ENCODE data around the gene TBCCD1. TPM values are rescaled to one million over a fixed set of nuclear protein-coding genes. Genes with fewer than 3 reads are reported as not detected.
"Not testable (repeated sequence)": the region's sequence is repeated elsewhere in the genome, so short reads cannot be mapped to it uniquely, and the experiment has no call there.

The TBCCD1 gene
- total RNA-seq, 2 experiments from 2014 or later, result 11.9 to 13.5 TPM

- peak; percentile 85 for DNase-seq
- no peaks in the 10 kb centered on the region for H3K9me3 Mint-ChIP-seq
- peak overlapping the region; percentile 2 for H3K27ac Mint-ChIP-seq
- POLR2A ChIA-PET, result interaction anchor here (0.5 to 2.5 kb wide), 9 partner anchors 15 to 1893 kb away, joined by 3 to 11 read pairs (median 5); partner anchors contain the start of genes DNAJB11 and TRA2B
- CTCF ChIA-PET, result interaction anchor here (0.6 to 6.7 kb wide), 50 partner anchors 8 to 597 kb away, joined by 3 to 110 read pairs (median 4); partner anchors contain the start of gene DNAJB11
- H3K4me3 Mint-ChIP-seq, result no peak overlapping the region
- H3K36me3 Mint-ChIP-seq (ENCODE audit: low read depth), result no peaks in the 10 kb centered on the region
- H3K4me1 Mint-ChIP-seq, result peaks cover 21% of the 10 kb centered on the region
- no peaks in the 10 kb centered on the region for H3K27me3 Mint-ChIP-seq
Measured at GRCh38 chr3:186540221-186540834, 26.8 kb downstream of the TBCCD1 start.

GRCh38 chr3:186538779-186539178 lies 28.4 kb downstream of the TBCCD1 start:
- no peak for DNase-seq
- peaks cover 36% of the 10 kb centered on the region for H3K4me1 Mint-ChIP-seq

GRCh38 chr3:186536883-186537844 lies 30.0 kb downstream of the TBCCD1 start:
- H3K9me3 Mint-ChIP-seq, result no peaks in the 10 kb centered on the region
- H3K27ac Mint-ChIP-seq, result no peak overlapping the region
- DNase-seq, result no peak
- H3K36me3 Mint-ChIP-seq (ENCODE audit: low read depth), result no peaks in the 10 kb centered on the region
- ChIA-PET CTCF (interaction anchor here (1.1 to 6.7 kb wide), 5 partner anchors 80 to 594 kb away, joined by 3 to 110 read pairs (median 7); no protein-coding TSS in a partner anchor), POLR2A (interaction anchor here (0.8 to 1.0 kb wide), 2 partner anchors 275 to 473 kb away, joined by 3 to 4 read pairs; no protein-coding TSS in a partner anchor)
- no peaks in the 10 kb centered on the region for H3K27me3 Mint-ChIP-seq
- peaks cover 38% of the 10 kb centered on the region for H3K4me1 Mint-ChIP-seq
- no peak overlapping the region for H3K4me3 Mint-ChIP-seq

More at GRCh38 chr3:186538779-186539178, 28.4 kb downstream of the TBCCD1 start:
- ChIA-PET CTCF (interaction anchor here (1.2 to 6.7 kb wide), 13 partner anchors 10 to 596 kb away, joined by 3 to 110 read pairs (median 27); no protein-coding TSS in a partner anchor), POLR2A (no interaction called here)
- H3K4me3 Mint-ChIP-seq, result no peak overlapping the region
- no peak overlapping the region for H3K27ac Mint-ChIP-seq
- H3K27me3 Mint-ChIP-seq, result no peaks in the 10 kb centered on the region
- H3K9me3 Mint-ChIP-seq, result no peaks in the 10 kb centered on the region
- H3K36me3 Mint-ChIP-seq (ENCODE audit: low read depth), result no peaks in the 10 kb centered on the region

GRCh38 chr3:186534113-186534669 lies 32.9 kb downstream of the TBCCD1 start:
- peak; percentile 31 for DNase-seq
- no peaks in the 10 kb centered on the region for H3K9me3 Mint-ChIP-seq
- no peaks in the 10 kb centered on the region for H3K27me3 Mint-ChIP-seq
- H3K27ac Mint-ChIP-seq, result no peak overlapping the region
- H3K4me1 Mint-ChIP-seq, result peaks cover 26% of the 10 kb centered on the region
- ChIA-PET CTCF (interaction anchor here (0.7 to 3.4 kb wide), 9 partner anchors 14 to 591 kb away, joined by 3 to 15 read pairs (median 4); no protein-coding TSS in a partner anchor), POLR2A (interaction anchor here (1.1 to 2.4 kb wide), 4 partner anchors 15 to 621 kb away, joined by 3 to 12 read pairs (median 6); partner anchors contain the start of genes DNAJB11 and TRA2B)
- no peaks in the 10 kb centered on the region for H3K36me3 Mint-ChIP-seq (ENCODE audit: low read depth)
- H3K4me3 Mint-ChIP-seq, result no peak overlapping the region

- Mint-ChIP-seq H3K4me1 (peaks cover 26% of the 10 kb centered on the region), H3K9me3 (no peaks in the 10 kb centered on the region), H3K27me3 (no peaks in the 10 kb centered on the region), H3K27ac (no peak overlapping the region), H3K36me3 (ENCODE audit: low read depth) (no peaks in the 10 kb centered on the region), H3K4me3 (no peak overlapping the region)
- ChIA-PET POLR2A (no interaction called here), CTCF (interaction anchor here (0.9 to 1.2 kb wide), 3 partner anchors 8 to 549 kb away, joined by 3 to 4 read pairs (median 3); no protein-coding TSS in a partner anchor)
- DNase-seq, result no peak
Measured at GRCh38 chr3:186532598-186533072, 34.5 kb downstream of the TBCCD1 start.

- H3K27ac Mint-ChIP-seq; POLR2A ChIA-PET; H3K9me3 Mint-ChIP-seq; DNase-seq; H3K27me3 Mint-ChIP-seq; H3K36me3 Mint-ChIP-seq (ENCODE audit: low read depth); H3K4me3 Mint-ChIP-seq: not testable (repeated sequence)
- CTCF ChIA-PET, result interaction anchor here (0.9 kb wide), 1 partner anchor 9 kb away, joined by 3 read pairs; no protein-coding TSS in a partner anchor
- H3K4me1 Mint-ChIP-seq, result peaks cover 20% of the 10 kb centered on the region
Measured at GRCh38 chr3:186531694-186532093, 35.4 kb downstream of the TBCCD1 start.

GRCh38 chr3:186530415-186530814 lies 36.7 kb downstream of the TBCCD1 start:
- DNase-seq, result no peak

GRCh38 chr3:186529201-186529999 lies 37.7 kb downstream of the TBCCD1 start:
- CTCF ChIA-PET, result interaction anchor here (0.7 to 1.8 kb wide), 5 partner anchors 10 to 547 kb away, joined by 3 to 11 read pairs (median 3); no protein-coding TSS in a partner anchor
- H3K36me3 Mint-ChIP-seq (ENCODE audit: low read depth), result no peaks in the 10 kb centered on the region
- no peak overlapping the region for H3K4me3 Mint-ChIP-seq
- H3K4me1 Mint-ChIP-seq, result peaks cover 9% of the 10 kb centered on the region
- H3K27ac Mint-ChIP-seq, result no peak overlapping the region
- no peak for DNase-seq
- H3K27me3 Mint-ChIP-seq, result no peaks in the 10 kb centered on the region
- POLR2A ChIA-PET, result interaction anchor here (1.1 kb wide), 1 partner anchor 10 kb away, joined by 4 read pairs; no protein-coding TSS in a partner anchor
- H3K9me3 Mint-ChIP-seq, result no peaks in the 10 kb centered on the region

More at GRCh38 chr3:186530415-186530814, 36.7 kb downstream of the TBCCD1 start:
- Mint-ChIP-seq H3K4me3 (no peak overlapping the region), H3K4me1 (peaks cover 17% of the 10 kb centered on the region), H3K27ac (no peak overlapping the region), H3K27me3 (no peaks in the 10 kb centered on the region), H3K9me3 (no peaks in the 10 kb centered on the region), H3K36me3 (ENCODE audit: low read depth) (no peaks in the 10 kb centered on the region)
- ChIA-PET POLR2A (no interaction called here), CTCF (interaction anchor here (0.7 to 1.8 kb wide), 3 partner anchors 10 to 548 kb away, joined by 3 to 11 read pairs (median 5); no protein-coding TSS in a partner anchor)

- H3K36me3 Mint-ChIP-seq (ENCODE audit: low read depth), result no peaks in the 10 kb centered on the region
- H3K27me3 Mint-ChIP-seq, result no peaks in the 10 kb centered on the region
- peaks cover 10% of the 10 kb centered on the region for H3K4me1 Mint-ChIP-seq
- H3K27ac Mint-ChIP-seq, result no peak overlapping the region
- no peaks in the 10 kb centered on the region for H3K9me3 Mint-ChIP-seq
- no peak overlapping the region for H3K4me3 Mint-ChIP-seq
- POLR2A ChIA-PET, result no interaction called here
- CTCF ChIA-PET, result interaction anchor here (1.4 kb wide), 1 partner anchor 14 kb away, joined by 11 read pairs; no protein-coding TSS in a partner anchor
- DNase-seq, result no peak
Measured at GRCh38 chr3:186526256-186526606, 40.9 kb downstream of the TBCCD1 start.

- H3K4me1 Mint-ChIP-seq, result peaks cover 16% of the 10 kb centered on the region
- POLR2A ChIA-PET, result no interaction called here
- no peak overlapping the region for H3K4me3 Mint-ChIP-seq
- H3K36me3 Mint-ChIP-seq (ENCODE audit: low read depth), result no peaks in the 10 kb centered on the region
- CTCF ChIA-PET, result interaction anchor here (1.4 kb wide), 1 partner anchor 15 kb away, joined by 11 read pairs; no protein-coding TSS in a partner anchor
- DNase-seq, result no peak
- H3K27ac Mint-ChIP-seq, result no peak overlapping the region
- H3K9me3 Mint-ChIP-seq, result no peaks in the 10 kb centered on the region
- no peaks in the 10 kb centered on the region for H3K27me3 Mint-ChIP-seq
Measured at GRCh38 chr3:186525369-186526255, 41.5 kb downstream of the TBCCD1 start.

- Mint-ChIP-seq H3K27ac (no peak overlapping the region), H3K36me3 (ENCODE audit: low read depth) (no peaks in the 10 kb centered on the region), H3K4me3 (no peak overlapping the region), H3K27me3 (no peaks in the 10 kb centered on the region), H3K4me1 (peaks cover 23% of the 10 kb centered on the region), H3K9me3 (no peaks in the 10 kb centered on the region)
- POLR2A ChIA-PET, result no interaction called here
- CTCF ChIA-PET, result no interaction called here
- DNase-seq, result no peak
Measured at GRCh38 chr3:186524616-186525015, 42.5 kb downstream of the TBCCD1 start.

All from activated CD4-positive, alpha-beta memory T cell treated with anti-CD3 and anti-CD28 coated beads, Interleukin-2, amount 10 ng/mL, durations not matched to agents 7 days and 5 days (primary cell).